GM19452 (cell line): ENCODE data around the gene ADIRF.
"Not testable (repeated sequence)": the region's sequence is repeated elsewhere in the genome, so short reads cannot be mapped to it uniquely, and the experiment has no call there.

Source experiments
- ATAC-seq: cut with Tn5 transposase; IDR thresholded peaks from one replicate; pipeline ENCODE4 v1.9.1; 2021; ENCODE audit not compliant: unreplicated experiment

The ADIRF gene

GRCh38 chr10:86976362-86977056 lies 8.2 kb downstream of the ADIRF start:
- ATAC-seq = no peak

GRCh38 chr10:86978457-86978856 lies 10.2 kb downstream of the ADIRF start:
- not testable (repeated sequence) for ATAC-seq

- ATAC-seq = no peak
Observed at GRCh38 chr10:86979296-86979818, 11.1 kb downstream of the ADIRF start.

GRCh38 chr10:86979977-86980448 lies 11.7 kb downstream of the ADIRF start:
- no peak for ATAC-seq

GRCh38 chr10:86981020-86981419 lies 12.7 kb downstream of the ADIRF start:
- not testable (repeated sequence) for ATAC-seq

- no peak for ATAC-seq
Observed at GRCh38 chr10:86981716-86982115, 13.4 kb downstream of the ADIRF start.

- not testable (repeated sequence) for ATAC-seq
Observed at GRCh38 chr10:86984498-86984897, 16.2 kb downstream of the ADIRF start.

- ATAC-seq = no peak
Observed at GRCh38 chr10:86988520-86988919, 20.2 kb downstream of the ADIRF start.

- not testable (repeated sequence) for ATAC-seq
Observed at GRCh38 chr10:86991362-86991761, 23.1 kb downstream of the ADIRF start.

- no peak for ATAC-seq
Observed at GRCh38 chr10:86992456-86992855, 24.2 kb downstream of the ADIRF start.

GRCh38 chr10:86992929-86993328 lies 24.6 kb downstream of the ADIRF start:
- ATAC-seq = no peak

- not testable (repeated sequence) for ATAC-seq
Observed at GRCh38 chr10:86999802-87000403, 31.6 kb downstream of the ADIRF start.

GRCh38 chr10:87000491-87000890 lies 32.2 kb downstream of the ADIRF start:
- no peak for ATAC-seq

GRCh38 chr10:87007124-87007523 lies 38.8 kb downstream of the ADIRF start:
- ATAC-seq = not testable (repeated sequence)

- not testable (repeated sequence) for ATAC-seq
Observed at GRCh38 chr10:87007674-87008073, 39.4 kb downstream of the ADIRF start.

- ATAC-seq = not testable (repeated sequence)
Observed at GRCh38 chr10:87008303-87008702, 40.0 kb downstream of the ADIRF start.

- ATAC-seq = not testable (repeated sequence)
Observed at GRCh38 chr10:87009134-87009696, 40.9 kb downstream of the ADIRF start.

- not testable (repeated sequence) for ATAC-seq
Observed at GRCh38 chr10:87013528-87013927, 45.2 kb downstream of the ADIRF start.

GRCh38 chr10:87014986-87015716 lies 46.9 kb downstream of the ADIRF start:
- not testable (repeated sequence) for ATAC-seq

GRCh38 chr10:87018127-87018526 lies 49.8 kb downstream of the ADIRF start:
- ATAC-seq = not testable (repeated sequence)

- not testable (repeated sequence) for ATAC-seq
Observed at GRCh38 chr10:87019066-87019465, 50.8 kb downstream of the ADIRF start.
